ENCODE measurements around the gene UTF1.

Gene UTF1

GRCh38 chr10:133245439-133246235 lies 15.6 kb downstream of the UTF1 start:
- DNase-seq (ENCODE audit: low read depth in 1 of 2, low spot score in 1 of 2): no peak

DNA sequence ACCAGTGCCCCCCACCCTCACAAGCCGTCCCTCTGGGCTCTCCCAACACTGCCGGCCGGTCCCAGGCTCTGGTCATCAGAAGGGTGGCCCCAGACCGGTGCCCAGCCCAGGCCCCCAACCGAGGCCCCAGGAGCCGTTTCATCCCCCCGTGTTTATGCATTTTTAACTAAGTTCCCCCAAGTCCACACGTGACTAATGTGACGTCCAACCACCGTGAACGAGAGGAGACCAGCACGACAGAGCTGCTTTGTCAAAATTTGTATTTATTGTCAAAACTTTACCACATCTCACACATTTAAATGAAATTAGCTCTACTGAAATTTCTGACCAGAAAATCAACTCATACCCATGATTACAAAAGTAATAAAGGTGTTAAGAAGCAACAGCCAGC lies 16.2 kb downstream of the UTF1 start:
- no peak for DNase-seq (ENCODE audit: low read depth in 1 of 2, low spot score in 1 of 2)

- DNase-seq (ENCODE audit: low read depth in 1 of 2, low spot score in 1 of 2): no peak
These were observed 17.8 kb downstream of the UTF1 start for GRCh38 chr10:133247681-133248333.

GRCh38 chr10:133248334-133248715 lies 18.3 kb downstream of the UTF1 start:
- DNase-seq (ENCODE audit: low read depth in 1 of 2, low spot score in 1 of 2): no peak

GRCh38 chr10:133249094-133249780 lies 19.2 kb downstream of the UTF1 start:
- no peak for DNase-seq (ENCODE audit: low read depth in 1 of 2, low spot score in 1 of 2)

DNA sequence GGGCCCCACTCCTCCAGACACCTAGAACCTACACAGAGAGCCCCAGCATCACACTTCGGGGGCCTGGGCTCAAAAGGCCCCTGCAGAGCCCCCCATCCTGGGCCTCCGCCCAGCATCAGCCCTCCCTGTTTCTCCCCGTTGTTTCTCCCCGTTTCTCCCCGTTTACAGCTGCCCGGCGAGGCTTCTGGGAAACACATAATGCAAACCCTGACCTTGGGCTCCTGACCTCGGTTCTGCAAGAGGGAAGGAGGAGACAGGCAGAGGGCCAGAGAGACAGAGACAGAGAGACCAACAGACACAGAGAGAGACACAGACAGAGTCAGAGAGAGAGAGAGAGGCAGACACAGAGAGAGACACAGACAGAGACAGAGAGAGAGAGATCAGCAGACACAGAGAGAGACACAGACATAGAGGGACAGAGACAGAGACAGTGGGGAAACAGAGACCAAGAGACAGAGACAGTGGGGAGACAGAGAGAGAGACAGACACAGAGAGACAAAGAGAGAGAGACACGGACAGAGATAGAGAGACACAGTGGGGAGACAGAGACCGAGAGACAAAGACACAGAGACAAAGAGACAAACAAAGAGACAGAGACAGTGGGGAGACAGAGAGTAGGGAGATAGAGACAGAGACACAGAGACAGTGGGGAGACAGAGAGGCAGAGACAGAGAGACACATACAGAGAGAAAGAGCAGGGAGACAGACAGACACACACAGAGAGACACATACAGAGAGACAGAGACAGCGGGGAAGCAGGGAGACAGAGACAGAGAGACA lies 20.1 kb downstream of the UTF1 start:
- DNase-seq (ENCODE audit: low read depth in 1 of 2, low spot score in 1 of 2): no peak

GRCh38 chr10:133251388-133252222 lies 21.6 kb downstream of the UTF1 start:
- DNase-seq (ENCODE audit: low read depth in 1 of 2, low spot score in 1 of 2): no peak

DNA sequence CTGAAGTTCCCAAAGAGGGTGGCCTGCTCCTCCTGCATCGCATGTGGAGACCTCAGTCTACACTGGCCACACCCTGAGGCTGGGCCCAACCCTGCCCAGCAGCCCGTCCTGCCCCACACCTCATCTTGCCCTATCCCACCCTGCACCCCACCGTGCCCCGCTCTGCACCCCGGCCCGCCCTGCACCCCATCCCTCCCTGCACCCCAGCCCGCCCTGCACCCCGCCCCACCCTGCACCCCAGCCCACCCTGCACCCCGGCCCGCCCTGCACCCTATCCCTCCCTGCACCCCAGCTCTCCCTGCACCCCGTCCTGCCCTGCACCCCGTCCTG lies 22.2 kb downstream of the UTF1 start:
- DNase-seq (ENCODE audit: low read depth in 1 of 2, low spot score in 1 of 2): no peak

- no peak for DNase-seq (ENCODE audit: low read depth in 1 of 2, low spot score in 1 of 2)
These were observed 23.4 kb downstream of the UTF1 start for GRCh38 chr10:133253361-133253955.

- DNase-seq (ENCODE audit: low read depth in 1 of 2, low spot score in 1 of 2): no peak
These were observed 24.6 kb downstream of the UTF1 start for GRCh38 chr10:133254421-133255120.

DNA sequence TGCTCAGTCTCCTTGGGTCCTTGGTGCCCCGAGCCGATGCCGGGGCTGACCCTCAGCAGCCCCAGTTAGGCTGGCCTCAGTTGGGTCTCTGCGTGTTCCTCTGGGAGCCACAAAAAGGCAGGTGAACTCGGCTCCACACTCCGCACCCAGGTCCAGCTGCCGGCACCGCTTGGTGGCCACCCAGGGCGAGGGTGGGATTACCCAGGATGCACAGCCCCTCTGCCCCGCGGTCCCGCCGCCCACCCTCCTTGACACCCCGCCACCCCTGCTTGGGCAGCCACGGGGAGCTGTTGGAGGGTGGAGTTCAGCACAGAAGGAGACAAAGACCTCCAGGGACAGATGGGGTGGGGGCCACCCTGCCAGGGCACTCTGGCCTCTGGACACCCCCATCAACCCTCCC lies 25.3 kb downstream of the UTF1 start:
- no peak for DNase-seq (ENCODE audit: low read depth in 1 of 2, low spot score in 1 of 2)

DNA sequence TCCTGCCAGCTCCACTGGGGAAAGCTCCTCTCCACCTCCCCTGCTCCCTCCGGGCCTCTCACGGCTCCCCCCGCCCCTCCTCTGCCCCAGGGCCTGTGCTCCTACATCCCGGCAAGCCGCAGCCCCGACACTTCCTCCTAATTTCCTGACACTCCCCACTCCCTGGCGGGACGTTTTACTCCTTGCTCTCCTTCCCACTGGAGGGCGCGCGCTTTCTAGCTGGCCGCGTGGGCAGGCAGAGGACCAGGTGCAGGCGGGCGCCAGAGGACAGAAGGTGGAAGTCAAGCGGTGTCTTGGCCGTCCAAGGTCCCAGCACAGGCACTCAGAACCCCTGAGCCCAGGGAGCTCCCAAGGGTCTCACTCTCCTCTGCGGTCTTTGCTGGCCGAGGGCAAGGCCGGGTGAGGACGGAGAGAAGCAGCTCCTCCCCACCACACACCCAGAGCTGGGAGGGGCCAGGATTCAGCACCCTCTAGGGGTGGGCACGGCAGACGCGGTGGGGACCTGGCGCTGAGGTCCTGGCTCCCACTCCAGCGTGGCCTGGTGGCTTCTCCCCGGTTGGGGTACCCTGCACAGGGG lies 27.6 kb downstream of the UTF1 start:
- no peak for DNase-seq (ENCODE audit: low read depth in 1 of 2, low spot score in 1 of 2)

DNA sequence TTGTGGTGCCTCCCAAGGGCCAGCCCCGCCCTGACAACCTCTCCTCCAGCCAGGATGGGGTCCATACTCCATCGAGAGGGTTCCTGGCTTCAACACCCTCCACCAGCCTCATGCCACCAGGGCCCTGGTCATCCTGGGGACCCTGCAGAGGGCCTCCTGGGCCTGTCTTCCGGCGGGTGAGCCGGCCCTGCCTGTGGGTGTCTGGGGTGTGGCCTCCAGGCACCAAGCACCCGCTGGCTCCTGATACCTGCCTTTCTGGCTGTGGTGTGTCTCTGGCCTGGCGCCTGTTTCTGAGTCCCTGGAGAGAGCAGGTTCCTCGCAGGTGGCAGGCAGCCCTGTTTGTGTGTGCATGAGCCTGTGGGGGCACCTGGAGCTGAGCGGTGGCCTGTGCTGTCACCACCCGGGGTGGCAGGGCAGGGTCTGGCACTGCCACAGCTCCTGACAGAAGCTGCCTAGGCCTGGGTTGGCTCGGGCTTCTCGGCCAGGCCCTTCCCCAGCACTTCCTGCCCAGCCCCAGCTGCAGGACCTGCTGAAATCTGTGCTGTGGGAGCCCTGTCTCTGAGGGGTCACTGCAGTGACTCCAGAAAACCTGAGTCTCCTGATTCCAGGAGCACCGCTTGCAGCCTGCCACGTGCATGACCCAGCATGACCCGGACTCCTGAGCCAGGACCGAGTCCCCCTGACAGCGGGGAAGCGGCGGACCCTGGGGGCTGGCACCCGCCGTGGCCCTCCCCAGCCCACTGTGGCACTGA lies 28.2 kb downstream of the UTF1 start:
- no peak for DNase-seq (ENCODE audit: low read depth in 1 of 2, low spot score in 1 of 2)

GRCh38 chr10:133258818-133259601 lies 29.0 kb downstream of the UTF1 start:
- peak; percentile 63 to 83 for DNase-seq (ENCODE audit: low read depth in 1 of 2, low spot score in 1 of 2)

- no peak for DNase-seq (ENCODE audit: low read depth in 1 of 2, low spot score in 1 of 2)
These were observed 29.6 kb downstream of the UTF1 start for GRCh38 chr10:133259602-133259989.

DNA sequence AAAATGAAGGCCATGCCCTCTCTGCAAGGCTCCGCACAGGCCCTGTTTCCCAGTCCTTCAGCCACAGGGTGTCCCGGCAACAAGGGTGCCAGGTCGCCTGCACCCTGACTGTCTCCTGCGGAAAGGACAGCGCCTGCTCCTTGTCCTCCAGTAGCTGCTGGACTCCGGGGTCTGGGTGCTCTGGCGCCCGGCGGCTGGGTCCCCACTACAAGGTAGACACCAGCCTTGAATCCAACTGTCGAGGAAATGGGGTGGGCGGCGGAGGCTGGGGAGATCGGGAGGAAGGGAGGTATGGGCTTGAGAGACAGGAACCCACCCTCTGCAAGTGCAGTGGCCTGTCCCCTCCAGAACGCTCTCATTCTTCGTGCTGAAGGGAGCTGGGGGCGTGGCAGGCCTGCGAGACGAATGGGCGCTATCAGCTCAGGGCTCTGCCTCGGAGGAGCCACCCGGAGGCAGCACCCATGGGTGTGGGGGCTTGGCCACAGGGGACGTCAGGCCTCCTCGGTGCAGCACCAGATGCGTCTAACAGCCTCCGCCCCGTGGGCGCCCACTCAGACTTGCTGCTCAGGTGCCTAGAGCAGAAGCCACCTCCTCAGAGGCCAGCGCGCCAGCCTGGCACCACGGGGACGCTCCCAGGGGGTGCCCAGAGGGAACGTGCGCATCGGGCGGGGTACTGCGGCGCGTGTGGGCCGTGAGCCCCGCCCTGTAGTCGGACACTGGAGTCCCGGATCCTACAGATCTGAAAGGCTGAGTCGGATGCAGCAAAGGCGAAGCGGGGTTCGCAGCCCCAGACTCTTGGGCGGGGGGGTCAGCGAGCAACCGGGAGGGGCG lies 31.1 kb downstream of the UTF1 start:
- peak in 1 of 2 donors; percentile 43 for DNase-seq (ENCODE audit: low read depth in 1 of 2, low spot score in 1 of 2)

GRCh38 chr10:133261726-133262325 lies 31.8 kb downstream of the UTF1 start:
- DNase-seq (ENCODE audit: low read depth in 1 of 2, low spot score in 1 of 2): peak; percentile 72 to 81
